Small intestine (tissue), 7 donors: ENCODE measurements around the gene GRID2. TPM values are rescaled to one million over a fixed set of nuclear protein-coding genes. Genes with fewer than 3 reads are reported as not detected.

Experiments
- DNase-seq, 2 donors: peaks; one replicate each; pipeline versions ENCODE4 v3.0.0 to v3.0.0-alpha.2; 2013
- FAIRE-seq: peaks from 2 replicates; lab custom pipeline; 2012; peaks lifted over from hg19 to GRCh38; lab: Jason Lieb, UNC
- H3K27ac ChIP-seq, 3 donors: one replicate each; pipeline ENCODE4 v1.5.1; 2013; ENCODE audit warnings: low read length in 2 of 3, mild to moderate bottlenecking in 2 of 3, control low read depth in 1 of 3, inconsistent platforms in 1 of 3, low read depth in 1 of 3, moderate library complexity in 1 of 3
- H3K27me3 ChIP-seq, 3 donors: one replicate each; pipeline ENCODE4 v1.6.1; 2013; ENCODE audit warnings: low read length in 3 of 3, inconsistent platforms in 1 of 3; ENCODE audit not compliant: control insufficient read depth in 3 of 3, insufficient read depth in 3 of 3
- H3K36me3 ChIP-seq, 3 donors: one replicate each; pipeline ENCODE4 v1.6.1; 2013; ENCODE audit warnings: low read length in 3 of 3, inconsistent platforms in 1 of 3, low read depth in 1 of 3, mild to moderate bottlenecking in 1 of 3, moderate library complexity in 1 of 3; ENCODE audit not compliant: control insufficient read depth in 3 of 3, insufficient read depth in 2 of 3
- H3K4me1 ChIP-seq, 3 donors: one replicate each; pipeline ENCODE4 v1.6.1; 2013; ENCODE audit warnings: low read length in 2 of 3, inconsistent platforms in 1 of 3, low read depth in 1 of 3, mild to moderate bottlenecking in 1 of 3, moderate library complexity in 1 of 3; ENCODE audit not compliant: control insufficient read depth in 3 of 3, insufficient read depth in 2 of 3
- H3K4me3 ChIP-seq, 3 donors: one replicate each; pipeline ENCODE4 v1.5.1; 2013; ENCODE audit warnings: low read length in 3 of 3, control low read depth in 1 of 3, inconsistent platforms in 1 of 3, low read depth in 1 of 3, mild to moderate bottlenecking in 1 of 3, moderate library complexity in 1 of 3
- H3K9me3 ChIP-seq, 2 donors: one replicate each; pipeline ENCODE4 v1.6.1; 2013; ENCODE audit warnings: low read depth in 1 of 2, low read length in 1 of 2; ENCODE audit not compliant: control insufficient read depth in 2 of 2, insufficient read depth in 1 of 2
- WGBS, 3 donors: extraction: QIAGEN DNeasy Blood & Tissue Kit; methylation state at CpG; one replicate each; pipeline ENCODE4 v1.1.7; 2013; 5-methylcytosine and 5-hydroxymethylcytosine counted together
- polyA plus RNA-seq, 4 donors: library from polyadenylated mRNA; stranded (reverse) in 3 of 4; unstranded in 1 of 4; fragments of 200-250 nt in 3 of 4; fragments of 120-200 nt in 1 of 4; gene quantifications; one replicate each; pipeline versions ENCODE4 v1.2.1 to v1.2.3, GENCODE V29; 2013
- donor health status: healthy with polysubstance abuse.
- donor health status: control.
- donor health status: control.
- donor health status: Bipolar disorder and iron deficiency.
- donor health status: healthy.

Gene GRID2
- polyA plus RNA-seq, 4 donors, result 0.06 to 0.27 (median 0.21) TPM; not detected in 1

DNA sequence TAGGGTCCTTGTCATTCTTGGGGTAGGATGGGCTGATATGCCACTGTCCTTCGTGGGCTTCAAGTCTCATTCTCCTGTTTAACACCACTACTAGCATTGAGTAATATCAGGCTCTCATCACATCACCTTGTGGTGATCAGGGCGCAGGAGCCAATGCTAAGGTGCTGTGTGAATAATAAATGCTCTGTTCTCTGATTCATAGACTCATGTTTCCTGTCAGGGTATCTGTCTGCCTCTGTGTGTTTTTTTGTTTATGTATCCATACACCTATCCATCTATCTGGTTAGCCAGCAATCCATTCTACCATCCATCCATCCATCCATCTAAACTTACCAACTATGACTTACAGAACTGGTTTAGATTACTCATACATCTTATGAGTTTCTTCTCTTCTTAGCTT is 999.7 kb downstream of the GRID2 start:
- no peak for DNase-seq
- H3K36me3 ChIP-seq, result no peaks in the 10 kb centered on the region
- FAIRE-seq, result no peak
- no peak overlapping the region for H3K27ac ChIP-seq
- no peaks in the 10 kb centered on the region for H3K27me3 ChIP-seq
- no peaks in the 10 kb centered on the region for H3K9me3 ChIP-seq
- 69 to 81% (median 71%) methylated on average over 2 of the region's 2 CpGs for WGBS, 3 donors
- H3K4me1 ChIP-seq, result no peaks in the 10 kb centered on the region
- no peak overlapping the region for H3K4me3 ChIP-seq

DNA sequence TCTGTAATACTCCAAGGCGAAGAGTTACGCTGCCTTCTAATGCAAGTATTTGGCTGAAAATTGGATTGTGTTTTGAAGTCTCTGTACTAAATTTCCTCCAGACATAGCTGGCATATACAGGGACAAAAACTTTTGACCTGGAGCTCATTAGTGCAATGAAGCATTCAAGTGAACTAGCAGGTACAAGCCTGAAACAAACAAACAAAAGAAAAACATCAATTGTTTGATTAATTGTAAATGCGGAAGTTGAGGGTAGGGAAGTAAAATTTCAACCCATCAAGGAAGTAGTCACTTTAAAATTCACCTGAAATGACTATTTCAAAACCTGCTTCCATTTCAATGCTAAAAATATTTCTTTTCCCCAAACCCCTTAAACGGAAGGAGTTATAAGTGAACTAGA is 1008.5 kb downstream of the GRID2 start:
- H3K4me3 ChIP-seq, result no peak overlapping the region
- no peak for DNase-seq
- 79 to 89% (median 82%) methylated on average over 4 of the region's 4 CpGs for WGBS, 3 donors
- H3K9me3 ChIP-seq, result no peaks in the 10 kb centered on the region
- no peaks in the 10 kb centered on the region for H3K36me3 ChIP-seq
- FAIRE-seq, result no peak
- H3K27me3 ChIP-seq, result no peaks in the 10 kb centered on the region
- H3K4me1 ChIP-seq, result no peaks in the 10 kb centered on the region
- no peak overlapping the region for H3K27ac ChIP-seq

DNA sequence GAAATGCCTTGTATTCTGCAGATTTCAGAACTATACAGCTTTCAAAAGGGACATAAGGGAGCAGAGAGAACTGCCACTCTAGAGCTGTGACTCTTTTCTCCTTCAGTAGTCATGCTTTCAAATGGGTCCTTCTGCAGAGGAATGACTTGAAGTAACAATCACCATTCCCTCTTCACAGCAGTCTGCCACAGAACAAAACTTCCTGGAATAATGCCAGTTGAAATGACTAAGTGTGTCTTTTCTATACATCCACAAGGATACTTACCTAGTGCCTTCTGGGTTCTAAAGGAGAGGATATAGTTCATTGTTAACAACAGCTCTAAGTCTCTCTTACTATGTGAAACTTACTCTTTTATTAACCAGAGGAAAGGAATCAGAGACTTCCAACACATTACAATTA is 1009.4 kb downstream of the GRID2 start:
- H3K36me3 ChIP-seq, result no peaks in the 10 kb centered on the region
- FAIRE-seq, result no peak
- H3K27me3 ChIP-seq, result no peaks in the 10 kb centered on the region
- no peak overlapping the region for H3K4me3 ChIP-seq
- no peak for DNase-seq
- no peaks in the 10 kb centered on the region for H3K9me3 ChIP-seq
- no peaks in the 10 kb centered on the region for H3K4me1 ChIP-seq
- no peak overlapping the region for H3K27ac ChIP-seq

DNA sequence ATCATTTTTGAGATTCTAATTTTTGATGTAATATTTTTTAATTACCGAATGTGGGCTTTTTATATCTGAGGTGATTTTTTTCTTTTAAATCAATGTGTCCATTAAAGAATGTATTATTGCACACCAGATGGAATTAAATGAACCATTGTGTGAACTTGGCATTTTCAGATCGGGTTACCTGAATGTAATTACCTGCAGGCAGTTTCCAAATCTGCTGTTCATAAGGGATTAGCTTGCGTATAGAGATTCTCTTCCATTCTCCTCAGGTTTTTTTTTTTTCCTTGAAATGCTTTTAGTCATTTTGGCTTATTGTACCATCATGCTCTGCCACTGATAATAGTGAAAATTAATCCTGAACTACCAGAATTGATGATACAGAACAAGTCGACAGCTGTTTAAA is 1013.3 kb downstream of the GRID2 start:
- no peaks in the 10 kb centered on the region for H3K27me3 ChIP-seq
- H3K4me3 ChIP-seq, result no peak overlapping the region
- H3K36me3 ChIP-seq, result no peaks in the 10 kb centered on the region
- FAIRE-seq, result no peak
- DNase-seq, result no peak
- no peak overlapping the region for H3K27ac ChIP-seq
- H3K4me1 ChIP-seq, result no peaks in the 10 kb centered on the region
- no peaks in the 10 kb centered on the region for H3K9me3 ChIP-seq
- WGBS, 3 donors, result 76 to 86% (median 82%) methylated on average over 4 of the region's 4 CpGs

DNA sequence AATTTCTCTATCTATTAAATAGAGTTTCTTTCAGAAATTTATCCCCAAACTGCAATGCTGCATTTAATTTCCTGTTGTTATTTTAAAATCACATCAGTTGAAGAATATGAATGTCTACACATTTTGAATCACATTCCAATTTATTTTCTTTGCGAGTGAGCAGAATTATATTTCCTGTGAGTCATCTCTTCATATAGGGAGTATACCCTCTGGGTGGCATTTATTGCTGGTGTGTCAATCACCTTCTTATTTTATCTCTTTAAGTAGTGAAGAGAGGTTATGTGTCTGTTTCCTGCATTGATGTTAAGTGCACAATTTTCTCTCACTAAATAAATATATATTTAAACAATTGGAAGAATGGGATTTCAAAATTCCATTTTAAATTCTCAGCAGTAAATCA is 1013.8 kb downstream of the GRID2 start:
- Histone ChIP-seq H3K27me3 (no peaks in the 10 kb centered on the region), H3K27ac (no peak overlapping the region), H3K36me3 (no peaks in the 10 kb centered on the region), H3K4me3 (no peak overlapping the region), H3K4me1 (no peaks in the 10 kb centered on the region), H3K9me3 (no peaks in the 10 kb centered on the region)
- DNase-seq (no peak), FAIRE-seq (no peak)
- 58 to 84% (median 71%) methylated on average over 1 of the region's 1 CpG for WGBS, 3 donors

DNA sequence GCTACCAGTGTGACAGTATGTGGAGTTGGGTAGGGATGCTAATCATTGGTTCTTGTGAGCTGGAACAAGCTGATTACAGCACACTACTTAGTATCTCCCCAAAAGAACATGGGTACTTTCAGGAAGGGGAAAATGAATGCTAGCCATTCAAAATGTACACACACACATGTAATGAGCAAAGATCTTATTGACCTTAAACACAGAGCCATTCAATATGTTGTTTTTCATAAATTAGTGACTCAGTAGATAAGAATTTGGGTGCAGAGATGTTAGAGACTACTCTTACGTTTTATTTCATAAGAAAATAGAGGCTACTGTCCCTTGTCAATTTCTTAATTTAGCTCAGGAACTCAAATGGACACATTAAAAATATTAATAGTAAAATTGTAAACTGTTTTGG is 1015.3 kb downstream of the GRID2 start:
- H3K4me1 ChIP-seq, result no peaks in the 10 kb centered on the region
- H3K36me3 ChIP-seq, result no peaks in the 10 kb centered on the region
- H3K27ac ChIP-seq, result no peak overlapping the region
- FAIRE-seq (no peak), DNase-seq (no peak)
- H3K27me3 ChIP-seq, result no peaks in the 10 kb centered on the region
- no peaks in the 10 kb centered on the region for H3K9me3 ChIP-seq
- 37 to 51% (median 44%) methylated on average over 1 of the region's 1 CpG for WGBS, 3 donors
- H3K4me3 ChIP-seq, result no peak overlapping the region

DNA sequence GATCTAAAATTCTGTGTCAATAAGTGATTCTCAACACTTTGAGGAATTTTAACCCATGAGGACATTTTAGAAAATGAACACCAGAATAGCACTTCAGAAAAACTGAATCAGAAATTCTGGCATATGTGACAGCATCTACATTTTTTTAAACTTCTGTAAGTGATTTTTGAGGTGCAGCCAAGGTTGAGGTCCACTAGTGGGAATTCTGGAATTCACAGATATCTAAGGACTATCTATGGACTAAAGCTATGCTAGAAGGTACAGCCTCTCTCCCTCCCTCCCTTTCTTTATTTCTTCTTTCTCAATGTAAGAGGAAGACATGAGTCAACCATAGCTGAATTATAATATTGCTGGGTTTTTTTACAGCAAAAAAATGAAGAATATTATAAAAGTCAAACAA is 1016.6 kb downstream of the GRID2 start:
- Histone ChIP-seq H3K27me3 (no peaks in the 10 kb centered on the region), H3K4me1 (no peaks in the 10 kb centered on the region), H3K9me3 (no peaks in the 10 kb centered on the region), H3K36me3 (no peaks in the 10 kb centered on the region), H3K27ac (no peak overlapping the region), H3K4me3 (no peak overlapping the region)
- FAIRE-seq (no peak), DNase-seq (no peak)

DNA sequence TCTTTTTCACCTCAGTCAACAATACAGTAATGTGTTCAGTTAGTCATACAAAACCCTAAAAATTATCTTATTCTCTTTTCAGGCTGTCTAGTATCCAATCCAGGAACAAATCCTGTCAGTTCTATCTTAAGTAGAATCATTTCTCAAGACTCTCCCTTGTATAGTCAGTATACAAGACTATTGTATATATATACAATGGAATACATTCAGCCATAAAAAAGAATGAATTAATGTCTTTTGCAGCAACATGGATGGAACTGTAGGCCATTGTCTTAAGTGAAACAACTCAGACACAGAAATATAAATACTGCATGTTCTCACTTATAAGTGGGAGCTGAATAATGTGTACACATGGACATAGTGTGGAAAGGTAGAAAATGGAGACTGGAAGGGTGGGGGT is 1023.6 kb downstream of the GRID2 start:
- Histone ChIP-seq H3K36me3 (no peaks in the 10 kb centered on the region), H3K9me3 (no peaks in the 10 kb centered on the region), H3K4me3 (no peak overlapping the region), H3K4me1 (no peaks in the 10 kb centered on the region), H3K27ac (no peak overlapping the region), H3K27me3 (no peaks in the 10 kb centered on the region)
- FAIRE-seq, result no peak
- DNase-seq, result no peak

DNA sequence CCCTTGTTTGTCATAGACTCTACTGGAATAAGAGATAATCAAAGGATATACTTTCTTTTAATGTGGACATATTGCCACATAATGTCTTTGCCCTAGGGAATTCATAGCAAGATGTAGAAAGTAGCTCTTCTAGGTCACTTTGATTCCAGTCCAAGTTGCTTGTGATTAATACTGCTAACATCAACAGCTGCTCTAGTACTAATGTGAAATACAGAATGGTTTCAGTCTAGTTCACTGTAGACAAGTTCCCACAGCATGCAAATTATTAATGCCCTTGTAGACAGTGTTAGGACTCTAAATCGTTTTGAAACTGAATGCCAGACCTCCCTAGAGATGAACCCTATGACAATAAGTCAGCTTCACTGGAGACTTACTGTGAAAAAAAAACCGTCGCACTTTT is 1030.2 kb downstream of the GRID2 start:
- H3K27ac ChIP-seq, result no peak overlapping the region
- H3K27me3 ChIP-seq, result no peaks in the 10 kb centered on the region
- no peak for FAIRE-seq
- H3K4me1 ChIP-seq, result no peaks in the 10 kb centered on the region
- no peak overlapping the region for H3K4me3 ChIP-seq
- no peaks in the 10 kb centered on the region for H3K36me3 ChIP-seq
- DNase-seq, result no peak
- WGBS, 3 donors, result 60 to 69% (median 68%) methylated on average over 3 of the region's 3 CpGs
- H3K9me3 ChIP-seq, result no peaks in the 10 kb centered on the region
